ENCODE results near the gene TM7SF2.
A peak's percentile ranks its signal among the peaks of the same experiment; 100 is the strongest.

Gene TM7SF2

GRCh38 chr11:65089621-65090020, 22.1 kb upstream of the TM7SF2 start:
- DNase-seq, result no peak

DNA sequence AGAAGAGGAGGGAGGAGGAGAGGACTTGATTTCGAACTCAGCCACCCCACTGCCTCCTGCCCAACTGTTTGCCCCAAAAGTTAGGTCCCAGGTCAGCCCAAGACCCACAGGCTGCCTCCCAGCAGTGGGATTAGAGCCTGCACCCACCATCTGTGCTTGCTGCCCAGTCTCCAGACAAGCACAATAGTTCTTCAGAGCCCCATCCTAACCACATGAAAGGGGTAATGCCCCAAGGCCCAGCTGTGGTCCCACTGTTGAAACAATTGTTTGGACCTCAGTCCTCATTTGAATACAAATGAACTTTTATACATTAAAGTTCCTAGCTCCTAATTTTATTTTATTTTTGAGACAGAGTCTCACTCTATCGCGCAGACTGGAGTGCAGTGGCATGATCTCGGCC, 21.0 kb upstream of the TM7SF2 start:
- DNase-seq, result peak in 34 of 56 donors; percentile 5 to 73 (median 36)

- no peak for DNase-seq
Measured at GRCh38 chr11:65095427-65095826, 16.2 kb upstream of the TM7SF2 start.

- DNase-seq, result peak in 55 of 56 donors; percentile 54 to 92 (median 79)
Measured at GRCh38 chr11:65095974-65096806, 15.5 kb upstream of the TM7SF2 start, which contains the start of gene VPS51. Gene VPS51, plus strand, starts transcription at chr11:65096214. Its CDS starts 37 bp downstream, at chr11:65096251.

DNA sequence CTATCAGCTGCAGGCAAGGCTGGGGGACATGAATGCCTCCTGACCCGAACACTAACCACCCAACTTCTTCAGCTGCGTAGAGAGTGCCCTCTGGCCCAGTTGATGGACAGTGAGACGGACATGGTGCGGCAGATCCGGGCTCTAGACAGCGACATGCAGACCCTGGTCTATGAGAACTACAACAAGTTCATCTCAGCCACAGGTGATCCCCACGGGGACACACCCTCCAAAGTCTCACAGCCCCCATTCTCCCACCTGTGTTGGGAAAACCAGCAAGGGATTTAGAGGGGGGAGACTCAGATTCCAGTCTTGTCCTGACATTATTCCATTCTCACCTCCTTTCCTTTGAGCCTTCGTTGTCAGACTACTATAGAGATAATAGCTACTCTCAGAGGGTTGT, 14.7 kb upstream of the TM7SF2 start:
- peak in 1 of 56 donors; percentile 51 for DNase-seq

- DNase-seq, result no peak
Measured at GRCh38 chr11:65100674-65101350, 10.9 kb upstream of the TM7SF2 start.

- DNase-seq, result peak in 31 of 56 donors; percentile 9 to 68 (median 36)
Measured at GRCh38 chr11:65102142-65103095, 9.3 kb upstream of the TM7SF2 start.

DNA sequence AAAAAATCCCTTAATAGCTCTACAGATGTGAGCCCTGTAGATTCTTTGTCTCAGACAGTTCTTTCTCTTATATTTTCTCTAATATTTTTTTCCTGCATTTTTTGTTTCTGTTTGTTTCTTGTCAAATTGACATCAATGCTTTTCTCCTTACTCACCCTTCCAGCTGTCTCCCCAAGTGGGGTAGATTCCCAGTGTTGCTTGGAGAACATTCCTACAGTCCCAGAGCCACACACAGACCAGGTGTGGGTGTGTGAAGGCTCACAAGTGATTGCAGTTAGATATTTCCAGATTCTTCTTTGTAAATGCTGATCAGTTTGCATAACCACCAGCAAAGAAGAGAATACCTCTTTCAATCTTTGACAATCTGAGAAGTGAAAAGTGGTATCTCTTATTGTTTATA, 8.2 kb upstream of the TM7SF2 start:
- DNase-seq, result no peak

GRCh38 chr11:65104628-65105027, 7.0 kb upstream of the TM7SF2 start:
- peak in 3 of 56 donors; percentile 1 to 17 (median 11) for DNase-seq

- DNase-seq, result no peak
Measured at GRCh38 chr11:65107078-65107477, 4.6 kb upstream of the TM7SF2 start.

DNA sequence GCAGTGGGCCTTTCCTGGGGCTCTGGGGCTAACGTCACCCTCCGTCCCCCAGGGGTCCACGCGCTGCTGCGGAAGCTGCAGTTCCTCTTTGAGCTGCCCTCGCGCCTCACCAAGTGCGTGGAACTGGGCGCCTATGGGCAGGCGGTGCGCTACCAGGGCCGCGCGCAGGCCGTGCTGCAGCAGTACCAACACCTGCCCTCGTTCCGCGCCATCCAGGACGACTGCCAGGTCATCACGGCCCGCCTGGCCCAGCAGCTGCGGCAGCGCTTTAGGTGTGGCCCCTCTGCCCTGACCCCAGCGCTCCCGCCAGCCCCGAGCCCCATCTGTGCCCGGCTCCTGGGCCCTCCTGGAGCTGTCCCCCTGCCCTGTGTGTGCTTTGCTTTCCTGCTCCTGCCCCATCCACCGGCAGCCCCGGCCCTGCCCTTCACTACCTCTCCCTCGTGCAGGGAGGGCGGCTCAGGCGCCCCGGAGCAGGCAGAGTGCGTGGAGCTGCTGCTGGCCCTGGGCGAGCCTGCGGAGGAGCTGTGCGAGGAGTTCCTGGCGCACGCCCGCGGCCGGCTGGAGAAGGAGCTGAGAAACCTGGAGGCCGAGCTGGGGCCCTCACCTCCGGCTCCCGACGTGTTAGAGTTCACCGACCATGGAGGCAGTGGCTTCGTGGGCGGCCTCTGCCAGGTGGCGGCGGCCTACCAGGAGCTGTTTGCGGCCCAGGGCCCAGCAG, 3.8 kb upstream of the TM7SF2 start:
- DNase-seq, result no peak

- no peak for DNase-seq
Measured at GRCh38 chr11:65108469-65109123, 3.1 kb upstream of the TM7SF2 start.

GRCh38 chr11:65109231-65110198, 2.2 kb upstream of the TM7SF2 start:
- DNase-seq, result no peak

- peak in 54 of 56 donors; percentile 30 to 94 (median 76) for DNase-seq
Measured at GRCh38 chr11:65110354-65110861, 1.3 kb upstream of the TM7SF2 start.

GRCh38 chr11:65111159-65111743, 421 bp upstream of the TM7SF2 start:
- no peak for DNase-seq

DNA sequence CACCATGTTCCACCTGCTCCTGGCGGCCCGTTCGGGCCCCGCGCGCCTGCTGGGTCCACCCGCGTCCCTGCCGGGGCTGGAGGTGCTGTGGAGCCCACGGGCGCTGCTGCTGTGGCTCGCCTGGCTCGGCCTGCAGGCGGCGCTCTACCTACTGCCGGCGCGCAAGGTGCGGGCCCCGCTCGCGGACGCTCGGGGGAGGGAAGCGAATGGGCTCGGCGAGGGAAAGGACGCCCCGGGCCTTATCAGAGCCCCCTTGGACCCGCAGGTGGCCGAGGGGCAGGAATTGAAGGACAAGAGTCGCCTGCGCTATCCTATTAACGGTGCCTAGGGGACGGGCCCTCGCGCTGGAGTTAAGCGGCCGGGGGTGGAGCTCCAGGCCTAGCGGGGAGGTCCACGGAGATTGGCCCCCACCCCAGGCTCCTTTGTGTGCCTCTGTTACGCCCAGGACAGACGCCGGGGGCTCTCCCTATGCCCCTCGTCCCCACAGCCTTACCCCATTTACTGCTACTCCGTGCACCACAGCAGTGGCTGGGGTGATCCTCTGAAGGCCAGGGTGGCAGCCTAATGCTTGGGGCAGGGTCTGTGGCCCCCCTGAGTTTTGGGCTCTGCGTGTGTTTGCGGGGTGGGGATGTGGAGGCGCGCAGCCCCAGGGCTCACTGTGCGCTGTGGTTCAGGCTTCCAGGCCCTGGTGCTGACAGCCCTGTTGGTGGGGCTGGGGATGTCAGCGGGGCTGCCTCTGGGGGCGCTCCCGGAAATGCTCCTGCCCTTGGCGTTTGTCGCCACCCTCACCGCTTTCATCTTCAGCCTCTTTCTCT, 1.1 kb downstream of the TM7SF2 start:
- DNase-seq, result peak in 42 of 56 donors; percentile 11 to 69 (median 44)

- DNase-seq, result no peak
Measured at GRCh38 chr11:65113361-65113756, 1.7 kb downstream of the TM7SF2 start.

All from nucleus accumbens (tissue), 56 donors.